HepG2 (cell line): ENCODE results near the gene DMPK. TPM values are rescaled to one million over a fixed set of nuclear protein-coding genes. Genes with fewer than 3 reads are reported as not detected.

Experiments
- AKNA ChIP-seq: sonication (generic); formaldehyde crosslinking; IDR thresholded peaks from 2 replicates; pipeline ENCODE4 v1.4.0; 2020; ENCODE audit warnings: missing genetic modification reagents, borderline replicate concordance
- BRD4 ChIP-seq: sonication (generic); formaldehyde crosslinking; IDR thresholded peaks from 2 replicates; pipeline ENCODE4 v1.4.0; 2020; ENCODE audit warnings: missing genetic modification reagents
- CCAR2 ChIP-seq: fragments of 200-400 bp; formaldehyde crosslinking; optimal IDR thresholded peaks from 2 replicates; pipeline ENCODE3; 2018; ENCODE audit warnings: low read depth, mild to moderate bottlenecking, low read length, moderate library complexity
- GZF1 ChIP-seq: sonication (generic); formaldehyde crosslinking; IDR thresholded peaks from 2 replicates; pipeline ENCODE4 v1.5.1; 2020; ENCODE audit warnings: mild to moderate bottlenecking, missing genetic modification reagents
- HNRNPLL ChIP-seq: fragments of 200-400 bp; formaldehyde crosslinking; IDR thresholded peaks from 2 replicates; pipeline ENCODE4 v1.6.1; 2017; ENCODE audit warnings: mild to moderate bottlenecking, low read depth, low read length; ENCODE audit not compliant: poor library complexity, severe bottlenecking
- HOXA7 ChIP-seq: sonication (generic); formaldehyde crosslinking; IDR thresholded peaks from 2 replicates; pipeline ENCODE4 v1.8.1; 2022; ENCODE audit warnings: mild to moderate bottlenecking, missing genetic modification reagents, moderate library complexity
- IKZF4 ChIP-seq: sonication (generic); formaldehyde crosslinking; IDR thresholded peaks from 2 replicates; pipeline ENCODE4 v1.5.1; 2020; ENCODE audit warnings: borderline replicate concordance, mild to moderate bottlenecking, low read depth, missing genetic modification reagents; ENCODE audit errors: not compliant biosample characterization
- IRF9 ChIP-seq: sonication (generic); formaldehyde crosslinking; IDR thresholded peaks from 2 replicates; pipeline ENCODE4 v1.8.0; 2022; ENCODE audit warnings: missing genetic modification reagents, mild to moderate bottlenecking, borderline replicate concordance
- MED8 ChIP-seq: sonication (generic); formaldehyde crosslinking; IDR thresholded peaks from 2 replicates; pipeline ENCODE4 v1.8.1; 2023; ENCODE audit warnings: mild to moderate bottlenecking, missing genetic modification reagents; ENCODE audit not compliant: insufficient replicate concordance
- MXD4 ChIP-seq: IDR thresholded peaks from 2 replicates; pipeline ENCODE4 v1.6.1; 2016; ENCODE audit warnings: mild to moderate bottlenecking, missing biosample characterization, missing genetic modification reagents
- NCOA2 ChIP-seq: sonication (generic); formaldehyde crosslinking; IDR thresholded peaks from 2 replicates; pipeline ENCODE4 v1.8.0; 2022; ENCODE audit warnings: inconsistent platforms
- PAWR ChIP-seq: sonication (generic); formaldehyde crosslinking; IDR thresholded peaks from 2 replicates; pipeline ENCODE4 v1.4.0; 2020; ENCODE audit warnings: missing genetic modification reagents, mild to moderate bottlenecking, borderline replicate concordance
- PLRG1 ChIP-seq: fragments of 450-650 bp; conservative IDR thresholded peaks from 2 replicates; pipeline ENCODE4 v1.6.1; 2016
- TCF7L2 ChIP-seq: IDR thresholded peaks from 2 replicates; pipeline ENCODE4 v1.6.1; 2011; ENCODE audit warnings: mild to moderate bottlenecking, low read depth, low read length, moderate library complexity
- TIGD3 ChIP-seq: sonication (generic); formaldehyde crosslinking; IDR thresholded peaks from 2 replicates; pipeline ENCODE4 v1.5.1; 2020; ENCODE audit warnings: mild to moderate bottlenecking, missing genetic modification reagents, borderline replicate concordance
- ZFY ChIP-seq: sonication (generic); formaldehyde crosslinking; IDR thresholded peaks from 2 replicates; pipeline ENCODE4 v1.4.0; 2020; ENCODE audit warnings: missing genetic modification reagents
- ZNF362 ChIP-seq: sonication (generic); formaldehyde crosslinking; IDR thresholded peaks from 2 replicates; pipeline ENCODE4 v1.4.0; 2020; ENCODE audit warnings: missing genetic modification reagents, mild to moderate bottlenecking, borderline replicate concordance
- ZNF543 ChIP-seq: sonication (generic); formaldehyde crosslinking; IDR thresholded peaks from 2 replicates; pipeline ENCODE4 v1.4.0; 2020; ENCODE audit warnings: mild to moderate bottlenecking, missing genetic modification reagents
- ZNF557 ChIP-seq: sonication (generic); formaldehyde crosslinking; IDR thresholded peaks from 2 replicates; pipeline ENCODE4 v1.4.0; 2020; ENCODE audit warnings: missing genetic modification reagents
- ZNF891 ChIP-seq: sonication (generic); formaldehyde crosslinking; IDR thresholded peaks from 2 replicates; pipeline ENCODE4 v1.5.0; 2020; ENCODE audit warnings: mild to moderate bottlenecking, missing genetic modification reagents
- polyA plus RNA-seq, 8 experiments: library from polyadenylated mRNA; depleted of rRNA in 3 of 8; stranded (reverse) in 7 of 8; unstranded in 1 of 8; fragments of >200 nt; fragmentation: Illumina TruSeq in 4 of 8; extraction: Trizol in 4 of 8; gene quantifications; 2 replicates each; pipeline versions ENCODE4 v1.2.1 to v1.2.3, GENCODE V29; 2011 to 2016; ENCODE audit warnings: low read depth in 4 of 8, missing spikeins in 1 of 8, mixed read lengths in 1 of 8; ENCODE audit not compliant: insufficient read depth in 1 of 8
- total RNA-seq, 5 experiments: library from RNA; depleted of rRNA; stranded (reverse); fragments of >200 nt; fragmentation: Illumina TruSeq; extraction: Trizol; gene quantifications; 2 replicates each; pipeline ENCODE4 v1.2.3, GENCODE V29; 2016; ENCODE audit warnings: low read depth in 1 of 5

DMPK gene
- total and polyA plus RNA-seq, 2 of the 13 experiments (the other 11 are each of a cell fraction or from before 2014, with no cell fraction given), result 5.3 to 8.8 TPM

- no peak; the same call in 1 of the 2 replicates for TF ChIP-seq AKNA (CRISPR knock-in tag)
- TF ChIP-seq ZFY, result peak; percentile 90
- 0 out of 2 replicates have a peak, but pooled peaks have one; percentile 4 for TF ChIP-seq IRF9 (CRISPR knock-in tag)
- peak; percentile 94; the same call in 1 of the 2 replicates for TF ChIP-seq TIGD3
- no peak for TF ChIP-seq CCAR2
- TF ChIP-seq ZNF891, result peak; percentile 71
- TF ChIP-seq GZF1, result peak; percentile 60; the same call in 1 of the 2 replicates
- TF ChIP-seq PAWR (CRISPR knock-in tag), result 0 out of 2 replicates have a peak, but pooled peaks have one; percentile 52
- peak; percentile 13 for TF ChIP-seq MED8
- TF ChIP-seq TCF7L2, result no peak
- peak; percentile 14 for TF ChIP-seq IKZF4
- no peak for TF ChIP-seq BRD4 (CRISPR knock-in tag)
- TF ChIP-seq NCOA2, result peak; percentile 14; the same call in 1 of the 2 replicates
- TF ChIP-seq HNRNPLL, result peak; percentile 77
- TF ChIP-seq PLRG1, result no peak
- TF ChIP-seq ZNF557, result no peak
- peak; percentile 87 for TF ChIP-seq MXD4 (CRISPR knock-in tag)
- TF ChIP-seq HOXA7, result no peak
- TF ChIP-seq ZNF362, result no peak
- TF ChIP-seq ZNF543, result no peak
These were observed 11.8 kb downstream of the DMPK start (continued) for GRCh38 chr19:45770192-45771101.
